Brain microvascular endothelial cell (primary cell): ENCODE data around the gene ASS1.

ENCODE experiments used
- DNase-seq: peaks from one replicate; pipeline ENCODE4 v3.0.0-alpha.2; 2020
- H3K27ac ChIP-seq: fragments of 250-450 bp; sonication (Bioruptor Pico); 2 replicates; pipeline ENCODE4 v1.5.1; 2020; ENCODE audit warnings: mild to moderate bottlenecking, moderate library complexity
- H3K27me3 ChIP-seq: fragments of 250-450 bp; sonication (Bioruptor Pico); replicated peaks from 2 replicates; pipeline ENCODE4 v1.5.1; 2020; ENCODE audit warnings: mild to moderate bottlenecking
- H3K36me3 ChIP-seq: fragments of 250-450 bp; sonication (Bioruptor Pico); replicated peaks from 2 replicates; pipeline ENCODE4 v1.5.1; 2020; ENCODE audit warnings: mild to moderate bottlenecking
- H3K4me3 ChIP-seq: 2 replicates; pipeline ENCODE4 v1.5.1; 2011; ENCODE audit warnings: low read depth, mild to moderate bottlenecking, control low read depth, low read length, moderate library complexity
- in situ Hi-C: cut with HindIII; loops from 2 replicates; pipeline ENCODE4 v1.10.0; 2017; ENCODE audit warnings: low sequenced_read_pairs, low pct_ligation_motif_present
- TF ChIP-seq, protein P1 (sequence below): IDR thresholded peaks from 2 replicates; pipeline ENCODE4 v1.5.1; 2011; ENCODE audit warnings: low read depth, mild to moderate bottlenecking, moderate library complexity, low read length, control low read depth, inconsistent platforms; ENCODE audit errors: missing control alignments

The ASS1 gene

DNA sequence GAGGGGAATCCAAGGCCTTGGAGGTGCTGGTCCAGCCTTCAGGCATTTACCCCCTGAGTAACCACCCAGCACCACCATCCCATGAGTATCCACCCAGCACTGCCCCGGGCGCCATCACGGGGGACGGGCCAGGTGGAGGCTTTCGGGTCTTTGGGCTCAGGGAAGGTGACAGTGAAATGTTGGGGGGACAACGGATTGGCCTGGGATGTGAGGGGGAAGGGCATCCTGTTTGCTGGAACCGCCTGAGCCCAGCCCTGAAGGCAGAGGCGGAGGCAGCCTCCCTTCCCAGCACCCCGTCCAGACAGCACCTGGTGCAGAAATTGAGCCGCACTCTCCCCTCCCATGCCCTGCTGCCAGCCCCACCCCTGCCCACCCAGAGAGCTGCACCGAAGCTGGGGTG is 17.0 kb downstream of the ASS1 start:
- in situ Hi-C loops, result no loop called here
- Histone ChIP-seq H3K27me3 (peaks cover 6% of the 10 kb centered on the region), H3K27ac (no peak overlapping the region), H3K36me3 (no peaks in the 10 kb centered on the region), H3K4me3 (no peak overlapping the region)
- TF ChIP-seq, protein P1, sequence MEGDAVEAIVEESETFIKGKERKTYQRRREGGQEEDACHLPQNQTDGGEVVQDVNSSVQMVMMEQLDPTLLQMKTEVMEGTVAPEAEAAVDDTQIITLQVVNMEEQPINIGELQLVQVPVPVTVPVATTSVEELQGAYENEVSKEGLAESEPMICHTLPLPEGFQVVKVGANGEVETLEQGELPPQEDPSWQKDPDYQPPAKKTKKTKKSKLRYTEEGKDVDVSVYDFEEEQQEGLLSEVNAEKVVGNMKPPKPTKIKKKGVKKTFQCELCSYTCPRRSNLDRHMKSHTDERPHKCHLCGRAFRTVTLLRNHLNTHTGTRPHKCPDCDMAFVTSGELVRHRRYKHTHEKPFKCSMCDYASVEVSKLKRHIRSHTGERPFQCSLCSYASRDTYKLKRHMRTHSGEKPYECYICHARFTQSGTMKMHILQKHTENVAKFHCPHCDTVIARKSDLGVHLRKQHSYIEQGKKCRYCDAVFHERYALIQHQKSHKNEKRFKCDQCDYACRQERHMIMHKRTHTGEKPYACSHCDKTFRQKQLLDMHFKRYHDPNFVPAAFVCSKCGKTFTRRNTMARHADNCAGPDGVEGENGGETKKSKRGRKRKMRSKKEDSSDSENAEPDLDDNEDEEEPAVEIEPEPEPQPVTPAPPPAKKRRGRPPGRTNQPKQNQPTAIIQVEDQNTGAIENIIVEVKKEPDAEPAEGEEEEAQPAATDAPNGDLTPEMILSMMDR, result no peak
- DNase-seq, result no peak

DNA sequence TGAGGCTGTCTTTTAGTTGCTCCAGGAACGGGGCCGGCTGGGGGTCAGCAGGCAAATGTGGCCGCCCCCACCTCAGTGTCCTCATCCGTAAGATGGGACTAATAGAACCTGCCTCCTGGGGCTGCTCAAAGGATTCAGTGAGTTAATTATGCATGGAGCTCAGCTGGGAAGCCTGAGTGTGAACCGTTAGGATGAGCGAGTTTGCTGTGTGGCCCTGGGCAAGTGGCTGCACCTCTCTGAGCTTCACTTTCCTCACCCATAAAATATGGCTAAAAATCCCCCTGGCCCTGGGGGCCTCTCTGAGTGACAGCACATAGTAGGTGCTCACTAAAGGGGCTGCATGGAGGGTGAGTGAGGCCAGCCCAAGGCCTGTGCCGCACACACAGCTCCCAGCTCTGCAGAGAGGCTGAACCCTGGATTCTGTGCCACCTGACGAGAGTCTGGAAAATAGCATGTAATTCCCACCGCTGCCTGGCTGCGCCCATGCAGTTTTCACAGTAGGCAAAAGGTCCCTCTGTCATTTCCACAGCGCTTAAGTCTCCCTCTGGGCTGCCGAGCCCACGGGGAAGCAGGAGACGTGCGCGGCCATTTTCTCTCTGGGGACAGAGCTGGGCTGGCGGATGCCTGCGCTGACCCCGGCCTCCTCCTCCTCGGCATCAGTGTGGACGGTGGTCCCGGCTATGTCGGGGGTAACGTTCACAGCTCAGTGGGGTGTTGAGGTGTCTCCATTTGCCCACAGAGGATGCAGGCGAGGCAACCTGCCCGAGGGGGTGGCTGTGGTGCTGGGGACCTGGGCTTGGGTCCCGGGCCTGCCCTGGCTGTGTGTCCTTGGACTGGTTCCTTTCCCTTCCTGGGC is 18.2 kb downstream of the ASS1 start:
- no peaks in the 10 kb centered on the region for H3K36me3 ChIP-seq
- peaks cover 17% of the 10 kb centered on the region for H3K27me3 ChIP-seq
- in situ Hi-C loops, result no loop called here
- no peak for DNase-seq
- no peak overlapping the region for H3K27ac ChIP-seq
- TF ChIP-seq, protein P1, result no peak
- no peak overlapping the region for H3K4me3 ChIP-seq

DNA sequence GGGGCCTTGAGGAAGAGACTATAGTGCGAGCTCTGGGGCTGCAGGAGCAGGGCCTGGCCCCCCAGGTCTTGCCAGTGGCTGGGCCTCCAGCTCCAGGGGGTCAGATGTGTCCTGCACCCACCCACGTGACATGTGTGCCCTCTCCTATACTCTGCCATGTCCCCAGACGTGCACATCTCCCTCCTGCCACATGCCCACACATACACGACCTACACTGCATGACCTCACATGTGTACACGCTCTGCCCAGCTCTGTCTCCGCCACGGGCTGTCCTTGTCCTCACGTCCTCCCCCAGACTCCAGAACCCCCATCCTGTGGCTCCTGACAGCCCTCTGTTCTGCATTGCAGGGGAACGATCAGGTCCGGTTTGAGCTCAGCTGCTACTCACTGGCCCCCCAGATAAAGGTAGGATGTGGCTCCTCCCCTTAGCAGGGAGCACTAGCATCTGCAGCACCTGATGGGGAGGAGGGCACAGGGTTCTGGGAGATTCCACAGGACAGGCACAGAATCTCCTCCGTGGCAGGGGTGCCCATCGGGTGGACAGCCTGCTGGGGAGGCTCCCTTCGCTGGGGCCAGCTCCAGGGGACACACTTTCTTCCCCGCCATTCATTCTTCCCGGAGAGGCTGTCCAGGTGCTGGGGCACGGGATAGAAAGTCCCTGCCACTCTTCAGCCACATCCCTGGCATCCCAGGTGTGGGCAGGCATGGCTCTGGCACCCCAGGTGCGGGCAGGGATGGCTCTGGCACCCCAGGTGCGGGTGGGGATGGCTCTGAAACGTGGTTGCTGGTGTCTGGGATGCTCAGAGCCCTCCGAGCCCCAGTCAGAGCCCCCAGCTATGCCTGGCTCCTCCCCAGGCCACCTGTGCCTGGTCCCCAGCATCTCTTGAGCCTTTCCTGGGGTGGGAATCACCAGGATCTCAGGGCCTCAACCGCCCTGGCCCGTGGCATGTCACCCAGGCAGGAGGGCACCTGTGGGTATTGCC is 19.3 kb downstream of the ASS1 start:
- H3K27ac ChIP-seq, result no peak overlapping the region
- DNase-seq, result no peak
- peaks cover 23% of the 10 kb centered on the region for H3K27me3 ChIP-seq
- no peak overlapping the region for H3K4me3 ChIP-seq
- no peaks in the 10 kb centered on the region for H3K36me3 ChIP-seq
- TF ChIP-seq, protein P1, result no peak
- in situ Hi-C loops, result no loop called here

DNA sequence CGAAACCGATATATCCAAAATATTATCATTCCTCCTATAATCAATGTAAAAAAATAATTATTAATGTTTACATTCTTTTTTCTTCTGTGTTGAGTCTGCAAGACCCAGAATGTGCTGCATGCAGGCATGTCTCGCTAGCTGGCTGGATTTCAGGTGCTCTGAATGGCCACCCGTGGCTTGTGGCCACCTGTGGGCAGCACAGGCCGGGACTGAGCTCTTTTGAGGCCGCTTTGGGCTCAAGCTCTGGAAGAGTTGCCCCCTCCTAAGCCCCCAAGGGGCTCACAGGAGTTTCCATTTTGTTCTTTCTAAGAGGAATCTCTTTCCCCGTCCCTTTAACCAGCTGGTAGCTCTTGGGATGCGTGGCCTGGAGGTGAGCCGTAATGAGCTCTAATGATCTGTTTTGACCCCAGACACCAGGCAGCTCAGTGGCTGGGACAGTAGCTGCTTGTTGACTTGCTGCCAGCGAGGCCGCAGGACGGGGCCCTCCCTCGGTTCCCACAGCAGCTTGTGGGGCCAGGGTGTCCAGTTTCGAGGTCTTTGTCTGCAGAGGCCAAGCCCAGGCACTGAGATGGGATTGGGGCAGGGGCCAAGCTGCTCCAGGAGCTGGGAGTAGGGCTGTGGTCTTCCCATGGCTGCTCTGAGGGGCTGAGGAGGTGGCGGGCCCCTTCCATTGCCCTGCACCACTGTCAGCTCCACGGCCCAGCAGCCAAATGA is 20.8 kb downstream of the ASS1 start:
- Histone ChIP-seq H3K27ac (no peak overlapping the region), H3K36me3 (no peaks in the 10 kb centered on the region), H3K27me3 (peaks cover 22% of the 10 kb centered on the region), H3K4me3 (no peak overlapping the region)
- in situ Hi-C loops, result no loop called here
- no peak for DNase-seq
- TF ChIP-seq, protein P1, result no peak

DNA sequence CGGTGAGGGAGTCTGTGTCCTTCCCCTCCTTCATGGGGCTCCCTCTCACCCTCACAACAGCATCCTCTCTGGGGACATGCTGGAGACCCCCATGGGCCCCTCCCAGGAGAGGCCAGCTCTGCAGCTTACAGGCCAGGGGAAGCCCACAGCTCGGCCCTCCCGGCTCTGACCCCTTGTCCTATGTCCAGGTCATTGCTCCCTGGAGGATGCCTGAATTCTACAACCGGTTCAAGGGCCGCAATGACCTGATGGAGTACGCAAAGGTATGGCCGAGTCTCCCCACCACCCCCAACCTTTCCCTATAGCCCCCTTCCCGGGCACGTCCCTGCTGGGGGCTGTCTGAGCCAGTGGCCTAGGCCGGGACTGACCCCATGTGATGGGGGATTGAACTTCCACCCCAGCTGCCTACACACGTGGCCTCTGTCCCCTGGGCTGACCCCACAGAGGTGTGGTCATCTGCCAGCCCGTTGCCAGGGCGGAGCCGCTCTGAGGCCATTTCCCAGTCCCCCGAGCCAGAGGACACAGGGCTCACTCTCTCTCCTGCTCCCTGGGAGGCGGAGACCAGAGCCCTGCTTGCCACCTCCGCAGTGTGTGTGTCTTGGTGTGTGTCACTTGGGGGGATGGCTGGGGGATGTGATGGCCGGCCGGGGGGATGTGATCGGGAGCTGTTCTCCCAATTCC is 21.9 kb downstream of the ASS1 start:
- Histone ChIP-seq H3K27me3 (peaks cover 24% of the 10 kb centered on the region), H3K4me3 (no peak overlapping the region), H3K36me3 (no peaks in the 10 kb centered on the region), H3K27ac (no peak overlapping the region)
- in situ Hi-C loops, result no loop called here
- no peak for DNase-seq
- TF ChIP-seq, protein P1, result no peak
